Epithelial cell of esophagus (primary cell): ENCODE measurements around the gene SGCA.

Source experiments
- DNase-seq: peaks from one replicate; pipeline ENCODE4 v3.0.0; 2010; ENCODE audit warnings: low read depth
- H3K4me3 ChIP-seq: 2 replicates; pipeline ENCODE4 v1.5.1; 2011; ENCODE audit warnings: mild to moderate bottlenecking, low read length, control low read depth
- CTCF ChIP-seq: IDR thresholded peaks from 2 replicates; pipeline ENCODE4 v1.5.1; 2011; ENCODE audit warnings: low read depth, mild to moderate bottlenecking, low read length, control low read depth, inconsistent platforms; ENCODE audit not compliant: insufficient read depth; ENCODE audit errors: missing control alignments

Gene SGCA

DNA sequence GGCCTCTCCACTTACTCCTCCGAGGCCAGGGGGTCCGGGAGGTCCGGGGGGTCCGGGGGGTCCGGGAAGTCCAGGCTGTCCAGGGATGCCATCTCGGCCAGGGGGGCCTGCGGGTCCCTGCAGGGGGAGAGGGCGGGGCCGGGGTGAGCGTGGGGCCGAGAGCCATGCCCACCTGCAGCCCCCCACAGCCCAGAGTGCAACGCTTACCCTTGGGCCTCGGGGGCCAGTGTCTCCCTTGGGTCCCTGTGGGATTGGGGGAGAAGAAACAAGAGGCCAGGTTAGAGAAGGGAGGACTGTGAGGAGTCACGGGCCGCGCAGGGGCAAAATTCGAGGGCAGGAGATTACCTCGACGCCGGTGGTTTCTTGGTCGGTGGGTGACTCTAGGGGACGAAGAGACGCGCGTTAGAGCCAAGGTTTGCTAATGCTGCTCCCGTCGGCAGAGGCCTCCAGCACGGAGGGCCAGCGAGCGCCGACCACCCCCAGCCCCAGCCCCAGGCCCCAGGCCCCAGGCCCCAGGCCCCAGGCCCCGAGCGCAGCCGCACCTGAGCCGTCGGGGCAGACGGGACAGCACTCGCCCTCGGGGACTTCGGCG lies 33.5 kb downstream of the SGCA start:
- peak overlapping the region; percentile 51 for H3K4me3 ChIP-seq
- no peak for TF ChIP-seq CTCF
- DNase-seq = no peak

DNA sequence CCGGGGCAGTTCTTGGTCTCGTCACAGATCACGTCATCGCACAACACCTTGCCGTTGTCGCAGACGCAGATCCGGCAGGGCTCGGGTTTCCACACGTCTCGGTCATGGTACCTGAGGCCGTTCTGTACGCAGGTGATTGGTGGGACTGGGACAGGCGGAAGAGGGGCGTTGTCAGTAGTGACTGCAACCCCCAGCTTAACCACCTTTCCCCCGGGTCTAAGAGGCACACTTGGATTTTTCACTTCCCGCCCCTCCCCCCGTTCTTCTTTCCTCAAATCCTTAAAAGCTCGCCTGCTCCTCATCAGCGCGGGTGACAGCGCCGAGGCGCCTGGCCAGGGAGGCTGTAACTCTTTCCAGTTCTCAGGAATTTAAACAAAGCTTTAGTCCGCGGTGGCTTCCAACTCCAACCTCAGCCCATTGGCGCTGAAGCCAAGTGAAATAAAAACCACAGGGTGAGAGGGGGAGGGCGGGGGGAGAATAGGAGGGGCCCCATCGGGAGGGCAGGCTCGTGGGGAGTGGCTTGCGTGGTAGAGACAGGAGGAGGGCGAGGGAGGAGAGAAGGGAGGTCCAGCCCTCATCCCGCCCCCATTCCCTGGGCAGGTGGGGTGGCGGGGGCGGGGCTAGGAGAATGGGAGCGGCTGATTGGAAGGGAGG lies 34.1 kb downstream of the SGCA start:
- H3K4me3 ChIP-seq = peak overlapping the region; percentile 51
- peak; percentile 95 for DNase-seq
- no peak for TF ChIP-seq CTCF

GRCh38 chr17:50200457-50201275 lies 34.9 kb downstream of the SGCA start:
- peak overlapping the region; percentile 51 for H3K4me3 ChIP-seq
- peak; percentile 87 for DNase-seq

DNA sequence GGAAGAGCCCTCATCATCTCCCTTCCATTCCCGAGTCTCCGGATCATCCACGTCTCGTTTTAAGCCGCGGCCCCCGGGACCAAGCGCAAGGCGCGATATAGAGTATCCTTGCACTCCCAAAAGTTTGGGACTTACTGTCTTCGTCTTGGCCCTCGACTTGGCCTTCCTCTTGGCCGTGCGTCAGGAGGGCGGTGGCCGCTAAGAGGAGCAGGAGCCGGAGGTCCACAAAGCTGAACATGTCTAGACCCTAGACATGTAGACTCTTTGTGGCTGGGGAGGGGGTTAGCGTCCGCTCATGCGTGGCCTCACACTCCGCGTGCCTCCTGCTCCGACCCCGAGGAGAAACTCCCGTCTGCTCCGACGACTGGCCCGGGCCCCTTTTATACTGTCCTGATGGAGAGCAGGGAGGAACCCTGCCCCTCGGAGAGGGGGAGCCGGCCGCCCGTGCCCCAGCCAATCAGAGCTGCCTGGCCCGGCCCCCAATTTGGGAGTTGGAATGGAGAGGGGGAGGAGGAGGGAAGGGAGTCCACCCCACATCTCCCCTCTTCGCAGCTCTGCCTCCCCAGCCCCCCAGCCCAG lies 35.6 kb downstream of the SGCA start, which contains the start of gene COL1A1:
Gene COL1A1 (minus strand): TSS at position 356 of the 579 bp plus-strand sequence. CDS start 118 bp downstream, at position 238.
- peak within 1 kb of the TSS; percentile 51 for H3K4me3 ChIP-seq
- no peak for TF ChIP-seq CTCF
- no peak for DNase-seq

More at GRCh38 chr17:50200457-50201275, 34.9 kb downstream of the SGCA start:
- TF ChIP-seq CTCF = peak; percentile 82

- no peak overlapping the region for H3K4me3 ChIP-seq
- no peak for DNase-seq
- no peak for TF ChIP-seq CTCF
These were observed 37.3 kb downstream of the SGCA start for GRCh38 chr17:50203086-50203485.

- DNase-seq = no peak
- H3K4me3 ChIP-seq = no peak overlapping the region
- TF ChIP-seq CTCF = no peak
These were observed 38.0 kb downstream of the SGCA start for GRCh38 chr17:50203604-50204345.
